H1 (cell line): ENCODE data around the gene HS6ST3. TPM values are rescaled to one million over a fixed set of nuclear protein-coding genes. Genes with fewer than 3 reads are reported as not detected.

Source experiments
- EGR1 ChIP-seq: IDR thresholded peaks from 2 replicates; pipeline ENCODE4 v1.6.1; 2011; ENCODE audit warnings: low read depth, low read length, borderline replicate concordance
- POLR2A ChIP-seq, 2 experiments: IDR thresholded peaks; 1 replicate in 1 of 2; 2 replicates in 1 of 2; pipeline ENCODE4 v1.6.1; 2011; ENCODE audit warnings: low read depth in 2 of 2, low read length in 2 of 2, mild to moderate bottlenecking in 2 of 2; ENCODE audit errors: control extremely low read depth in 1 of 2
- SAP30 ChIP-seq: fragments of 300-600 bp; sonication (generic); IDR thresholded peaks from 2 replicates; pipeline ENCODE4 v1.7.1; 2012; ENCODE audit warnings: low read length, moderate library complexity, mild to moderate bottlenecking, inconsistent platforms; ENCODE audit not compliant: insufficient read depth, insufficient replicate concordance
- SIN3A ChIP-seq, 2 experiments: IDR thresholded peaks in 1 of 2; conservative IDR thresholded peaks in 1 of 2; 2 replicates each; pipeline ENCODE4 v1.6.1; 2011 to 2012; ENCODE audit warnings: low read length in 2 of 2, improper control_type of control experiment in 1 of 2, low read depth in 1 of 2, mild to moderate bottlenecking in 1 of 2
- SP2 ChIP-seq: IDR thresholded peaks from 2 replicates; pipeline ENCODE4 v1.6.1; 2012; ENCODE audit warnings: mild to moderate bottlenecking, low read length, inconsistent platforms
- TAF1 ChIP-seq: IDR thresholded peaks from 2 replicates; pipeline ENCODE4 v1.6.1; 2011; ENCODE audit warnings: mild to moderate bottlenecking, low read depth, low read length
- polyA plus RNA-seq, 7 experiments: library from polyadenylated mRNA; depleted of rRNA in 3 of 7; stranded (reverse) in 5 of 7; unstranded in 2 of 7; fragments of >200 nt in 5 of 7; fragments of 200-250 nt in 2 of 7; gene quantifications; 1 replicate in 5 of 7; 2 replicates in 1 of 7; 4 replicates in 1 of 7; pipeline versions ENCODE4 v1.2.1 to v1.2.3, GENCODE V29; 2011 to 2013; ENCODE audit warnings: missing spikeins in 2 of 7, mixed read lengths in 2 of 7
- total RNA-seq: library from RNA; stranded (reverse); fragmentation: NEBNext Ultra II Directional; extraction: Animal tissue kit (Norgen Biotek cat#: 25700); gene quantifications from 2 replicates; pipeline ENCODE4 v1.2.1, GENCODE V29; 2021

HS6ST3 gene
- total and polyA plus RNA-seq, 2 of the 8 experiments (the other 6 are each of a cell fraction or from before 2014, with no cell fraction given), result 0.45 to 1.2 TPM

- TF ChIP-seq SAP30, result no peak
- TF ChIP-seq POLR2A (IDR thresholded peaks at IDR 0.05; ENCODE audit: control extremely low read depth in 1 of 2, low read depth in 2 of 2, low read length in 2 of 2), result no peak
- no peak for TF ChIP-seq EGR1
- no peak for TF ChIP-seq TAF1
- no peak for TF ChIP-seq SP2
- TF ChIP-seq SIN3A (conservative IDR thresholded peaks at IDR 0.05 in 1 of 2, IDR thresholded peaks at IDR 0.05 in 1 of 2; ENCODE audit: low read depth in 1 of 2, low read length in 2 of 2), result no peak
Measured at GRCh38 chr13:96450326-96451020, 360.6 kb downstream of the HS6ST3 start (continued).
